ENCODE data around the gene EIPR1. TPM values are rescaled to one million over a fixed set of nuclear protein-coding genes. Genes with fewer than 3 reads are reported as not detected.

The EIPR1 gene
- total and polyA plus RNA-seq, 2 donors (not counting 3 experiments of a cell fraction or from before 2014, with no cell fraction given): 30.8 to 57.3 TPM

- intact Hi-C loops (cut with micrococcal nuclease) (no loop called here), dilution Hi-C loops (cut with MboI; ENCODE audit: extremely low pct_ligation_motif_present, low sequenced_read_pairs) (no loop called here)
- Histone ChIP-seq H3K27ac (ENCODE audit: insufficient read depth, low read depth, low read length) (no peak overlapping the region), H3K9me3 (replicated peaks; ENCODE audit: control insufficient read depth, insufficient read depth, low read length) (no peaks in the 10 kb centered on the region), H3K4me1 (ENCODE audit: control insufficient read depth, extremely low read depth, insufficient read depth, low read length) (no peaks in the 10 kb centered on the region), H2AFZ (ENCODE audit: low read depth, low read length) (no peak overlapping the region), H3K4me2 (ENCODE audit: insufficient read depth, low read length) (no peak overlapping the region), H3K27me3 (ENCODE audit: control insufficient read depth in 2 of 2, insufficient read depth in 2 of 2, low read length in 2 of 2) (no peaks in the 10 kb centered on the region), H4K20me1 (replicated peaks; ENCODE audit: control insufficient read depth, extremely low read depth, insufficient read depth, low read length) (no peaks in the 10 kb centered on the region), H3K9me1 (replicated peaks; ENCODE audit: control insufficient read depth, extremely low read depth, insufficient read depth, low read length) (no peaks in the 10 kb centered on the region), H3K9ac (replicated peaks; ENCODE audit: extremely low read depth, insufficient read depth, low read length) (no peak overlapping the region), H3K36me3 (ENCODE audit: control insufficient read depth in 2 of 2, extremely low read depth in 1 of 2, insufficient read depth in 2 of 2, low read length in 2 of 2) (peaks cover 0 to 7% of the 10 kb centered on the region in 2 experiments), H3K79me2 (ENCODE audit: control insufficient read depth, insufficient read depth, low read length) (peaks cover 3% of the 10 kb centered on the region), H3K4me3 (replicated peaks in 1 of 3; ENCODE audit: insufficient read depth in 1 of 3, low read depth in 1 of 3, low read length in 3 of 3) (no peak overlapping the region)
- FAIRE-seq (no peak), DNase-seq (ENCODE audit: low read depth, low spot score) (no peak)
- POLR2A ChIA-PET: no interaction called here
- TF ChIP-seq EZH2 (IDR thresholded peaks at IDR 0.05; ENCODE audit: borderline replicate concordance, low read depth, low read length, severe bottlenecking) (no peak), POLR2A (IDR thresholded peaks at IDR 0.05; ENCODE audit: low read depth, low read length) (no peak), CTCF (IDR thresholded peaks at IDR 0.05; ENCODE audit: extremely low read depth in 1 of 2, insufficient read depth in 1 of 2, low read depth in 1 of 2, low read length in 2 of 2) (no peak), MAX (IDR thresholded peaks at IDR 0.05; ENCODE audit: insufficient read depth, insufficient read length) (no peak), POLR2AphosphoS5 (IDR thresholded peaks at IDR 0.05; ENCODE audit: insufficient read depth, low read depth, low read length) (no peak), GATA2 (IDR thresholded peaks at IDR 0.05; ENCODE audit: insufficient read depth, insufficient read length, low read depth, low read length) (no peak), MYC (IDR thresholded peaks at IDR 0.05; ENCODE audit: low read depth, low read length) (no peak), JUN (IDR thresholded peaks at IDR 0.05; ENCODE audit: borderline replicate concordance, insufficient read depth, insufficient read length, low read depth) (no peak), FOS (IDR thresholded peaks at IDR 0.05; ENCODE audit: borderline replicate concordance, insufficient read depth, low read length) (no peak)
- BruUV-seq (replicated peaks): no TSS peak
- CTCF ChIA-PET: no interaction called here
Measured at GRCh38 chr2:3321825-3322224, 55.8 kb downstream of the EIPR1 start.
